RKO (cell line): Measurements from ENCODE around the gene RNF149.
"Not testable (repeated sequence)": the region's sequence is repeated elsewhere in the genome, so short reads cannot be mapped to it uniquely, and the experiment has no call there.

Source experiments
- DNase-seq: peaks from one replicate; pipeline ENCODE4 v3.0.0-alpha.2; 2016; ENCODE audit warnings: low spot score

RNF149 gene

GRCh38 chr2:101331202-101331601 lies 22.7 kb upstream of the RNF149 start:
- DNase-seq = no peak

GRCh38 chr2:101330253-101330933 lies 21.9 kb upstream of the RNF149 start:
- DNase-seq = no peak

- DNase-seq = no peak
These were observed 20.5 kb upstream of the RNF149 start for GRCh38 chr2:101329026-101329425.

GRCh38 chr2:101328474-101329007 lies 20.0 kb upstream of the RNF149 start:
- no peak for DNase-seq

GRCh38 chr2:101327863-101328394 lies 19.4 kb upstream of the RNF149 start:
- DNase-seq = no peak

- DNase-seq = no peak
These were observed 16.9 kb upstream of the RNF149 start for GRCh38 chr2:101325425-101325824.

GRCh38 chr2:101316568-101316967 lies 8.1 kb upstream of the RNF149 start:
- not testable (repeated sequence) for DNase-seq

- no peak for DNase-seq
These were observed 3.2 kb upstream of the RNF149 start for GRCh38 chr2:101311696-101312017.

- DNase-seq = no peak
These were observed 2.6 kb upstream of the RNF149 start for GRCh38 chr2:101310834-101311695.

- DNase-seq = no peak
These were observed 1.8 kb upstream of the RNF149 start for GRCh38 chr2:101310090-101310833.

- peak; percentile 25 for DNase-seq
These were observed 510 bp downstream of the RNF149 start for GRCh38 chr2:101307950-101308431.

GRCh38 chr2:101307503-101307902 lies 998 bp downstream of the RNF149 start:
- peak; percentile 77 for DNase-seq

- DNase-seq = peak; percentile 8
These were observed 2.1 kb downstream of the RNF149 start for GRCh38 chr2:101306410-101306809.

- DNase-seq = peak; percentile 78
These were observed 2.9 kb downstream of the RNF149 start for GRCh38 chr2:101305492-101306078.

GRCh38 chr2:101305035-101305434 lies 3.5 kb downstream of the RNF149 start:
- DNase-seq = peak; percentile 37

- DNase-seq = no peak
These were observed 4.8 kb downstream of the RNF149 start for GRCh38 chr2:101303688-101304087.

- no peak for DNase-seq
These were observed 6.5 kb downstream of the RNF149 start for GRCh38 chr2:101302016-101302415.

GRCh38 chr2:101300836-101301235 lies 7.7 kb downstream of the RNF149 start:
- DNase-seq = no peak

GRCh38 chr2:101300164-101300563 lies 8.3 kb downstream of the RNF149 start:
- DNase-seq = no peak

GRCh38 chr2:101299604-101300003 lies 8.9 kb downstream of the RNF149 start:
- no peak for DNase-seq

- no peak for DNase-seq
These were observed 11.1 kb downstream of the RNF149 start for GRCh38 chr2:101297383-101297782.

- no peak for DNase-seq
These were observed 12.1 kb downstream of the RNF149 start for GRCh38 chr2:101296371-101296770.
